Measurements from ENCODE around the gene CPLANE1.

DNA sequence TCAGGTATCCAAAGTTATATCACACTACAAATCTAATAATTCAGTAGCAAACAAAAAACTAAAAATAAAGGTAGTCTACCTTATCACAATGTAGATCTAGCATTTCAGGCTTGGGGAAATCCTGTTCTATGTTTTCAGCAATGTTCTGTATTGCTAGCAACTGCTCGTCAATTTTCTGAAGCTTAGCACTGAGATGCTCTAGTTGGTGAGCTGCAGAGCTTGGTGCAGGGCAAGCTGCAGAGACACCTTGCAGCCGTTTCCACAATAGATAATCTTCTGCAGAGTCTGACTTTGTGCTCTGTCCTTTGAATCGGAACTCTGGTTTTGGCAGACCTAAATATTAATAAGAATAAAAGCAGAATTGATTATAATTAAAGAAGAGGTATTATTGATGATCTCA is 95.5 kb downstream of the CPLANE1 start:
- TF ChIP-seq, protein P1, sequence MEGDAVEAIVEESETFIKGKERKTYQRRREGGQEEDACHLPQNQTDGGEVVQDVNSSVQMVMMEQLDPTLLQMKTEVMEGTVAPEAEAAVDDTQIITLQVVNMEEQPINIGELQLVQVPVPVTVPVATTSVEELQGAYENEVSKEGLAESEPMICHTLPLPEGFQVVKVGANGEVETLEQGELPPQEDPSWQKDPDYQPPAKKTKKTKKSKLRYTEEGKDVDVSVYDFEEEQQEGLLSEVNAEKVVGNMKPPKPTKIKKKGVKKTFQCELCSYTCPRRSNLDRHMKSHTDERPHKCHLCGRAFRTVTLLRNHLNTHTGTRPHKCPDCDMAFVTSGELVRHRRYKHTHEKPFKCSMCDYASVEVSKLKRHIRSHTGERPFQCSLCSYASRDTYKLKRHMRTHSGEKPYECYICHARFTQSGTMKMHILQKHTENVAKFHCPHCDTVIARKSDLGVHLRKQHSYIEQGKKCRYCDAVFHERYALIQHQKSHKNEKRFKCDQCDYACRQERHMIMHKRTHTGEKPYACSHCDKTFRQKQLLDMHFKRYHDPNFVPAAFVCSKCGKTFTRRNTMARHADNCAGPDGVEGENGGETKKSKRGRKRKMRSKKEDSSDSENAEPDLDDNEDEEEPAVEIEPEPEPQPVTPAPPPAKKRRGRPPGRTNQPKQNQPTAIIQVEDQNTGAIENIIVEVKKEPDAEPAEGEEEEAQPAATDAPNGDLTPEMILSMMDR (IDR thresholded peaks at IDR 0.05), result no peak
- TF ChIP-seq POLR2AphosphoS5 (IDR thresholded peaks at IDR 0.05) (no peak), EP300 (IDR thresholded peaks at IDR 0.05; ENCODE audit: low read depth) (no peak), POLR2A (IDR thresholded peaks at IDR 0.05) (no peak)

All from transverse colon (tissue), 4 donors.